NCI-H2196 (cell line): ENCODE data around the gene CNOT1.
"Not testable (repeated sequence)": the region's sequence is repeated elsewhere in the genome, so short reads cannot be mapped to it uniquely, and the experiment has no call there.

ENCODE experiments used
- DNase-seq: peaks from one replicate; lab custom pipeline; 2025; ENCODE audit not compliant: unreplicated experiment; lab: John Stamatoyannopoulos, UW

CNOT1 gene

GRCh38 chr16:58582971-58583765 lies 46.5 kb downstream of the CNOT1 start:
- no peak for DNase-seq

- no peak for DNase-seq
These were observed 47.5 kb downstream of the CNOT1 start for GRCh38 chr16:58582133-58582532.

- DNase-seq, result no peak
These were observed 50.0 kb downstream of the CNOT1 start for GRCh38 chr16:58579587-58579986.

GRCh38 chr16:58578642-58579041 lies 51.0 kb downstream of the CNOT1 start:
- no peak for DNase-seq

- no peak for DNase-seq
These were observed 52.5 kb downstream of the CNOT1 start for GRCh38 chr16:58577141-58577540.

- DNase-seq, result no peak
These were observed 54.7 kb downstream of the CNOT1 start for GRCh38 chr16:58574895-58575294.

GRCh38 chr16:58565697-58566096 lies 63.9 kb downstream of the CNOT1 start:
- DNase-seq, result not testable (repeated sequence)

GRCh38 chr16:58563775-58564174 lies 65.9 kb downstream of the CNOT1 start:
- DNase-seq, result no peak

- no peak for DNase-seq
These were observed 66.4 kb downstream of the CNOT1 start for GRCh38 chr16:58563235-58563634.

GRCh38 chr16:58556678-58557077 lies 72.9 kb downstream of the CNOT1 start:
- DNase-seq, result no peak

- DNase-seq, result no peak
These were observed 78.1 kb downstream of the CNOT1 start for GRCh38 chr16:58551496-58551895.

- DNase-seq, result no peak
These were observed 81.2 kb downstream of the CNOT1 start for GRCh38 chr16:58548378-58548777.

- no peak for DNase-seq
These were observed 85.9 kb downstream of the CNOT1 start for GRCh38 chr16:58543685-58544084.

GRCh38 chr16:58542291-58542690 lies 87.3 kb downstream of the CNOT1 start:
- no peak for DNase-seq

- no peak for DNase-seq
These were observed 87.9 kb downstream of the CNOT1 start for GRCh38 chr16:58541711-58542110.

GRCh38 chr16:58537124-58537906 lies 92.3 kb downstream of the CNOT1 start:
- DNase-seq, result no peak

- DNase-seq, result no peak
These were observed 93.3 kb downstream of the CNOT1 start for GRCh38 chr16:58536278-58536677.

- DNase-seq, result no peak
These were observed 94.5 kb downstream of the CNOT1 start for GRCh38 chr16:58535100-58535499.

GRCh38 chr16:58533751-58534470 lies 95.7 kb downstream of the CNOT1 start:
- DNase-seq, result no peak

- DNase-seq, result no peak
These were observed 97.2 kb downstream of the CNOT1 start for GRCh38 chr16:58532414-58532813.

GRCh38 chr16:58530179-58530578 lies 99.4 kb downstream of the CNOT1 start:
- no peak for DNase-seq

GRCh38 chr16:58519707-58520106 lies 109.9 kb downstream of the CNOT1 start:
- no peak for DNase-seq
